C4-2B (cell line): ENCODE data around the gene CS.

ENCODE experiments used
- H3K27ac ChIP-seq: fragments of 450-650 bp; 2 replicates; pipeline ENCODE4 v1.5.1; 2017
- CTCF ChIP-seq: fragments of 450-650 bp; conservative IDR thresholded peaks from 2 replicates; pipeline ENCODE4 v1.5.1; 2017; ENCODE audit warnings: mild to moderate bottlenecking
- ZFX ChIP-seq: fragments of 450-650 bp; IDR thresholded peaks from 2 replicates; pipeline ENCODE4 v1.6.1; 2017

The CS gene

GRCh38 chr12:56315249-56315621, 15.1 kb upstream of the CS start:
- H3K27ac ChIP-seq, result peak overlapping the region; percentile 89
- no peak for TF ChIP-seq ZFX
- no peak for TF ChIP-seq CTCF

- no peak overlapping the region for H3K27ac ChIP-seq
- TF ChIP-seq CTCF, result no peak
- TF ChIP-seq ZFX, result no peak
Observed at GRCh38 chr12:56311003-56311402, 10.9 kb upstream of the CS start.

GRCh38 chr12:56308714-56309113, 8.6 kb upstream of the CS start:
- H3K27ac ChIP-seq, result no peak overlapping the region
- TF ChIP-seq CTCF (no peak), ZFX (no peak)

- H3K27ac ChIP-seq, result no peak overlapping the region
- TF ChIP-seq CTCF, result no peak
- TF ChIP-seq ZFX, result no peak
Observed at GRCh38 chr12:56307221-56307965, 7.3 kb upstream of the CS start.

- TF ChIP-seq CTCF, result no peak
- TF ChIP-seq ZFX, result no peak
- no peak overlapping the region for H3K27ac ChIP-seq
Observed at GRCh38 chr12:56304872-56305590, 4.9 kb upstream of the CS start.

GRCh38 chr12:56304276-56304675, 4.1 kb upstream of the CS start:
- TF ChIP-seq ZFX (no peak), CTCF (no peak)
- H3K27ac ChIP-seq, result no peak overlapping the region
